Fibroblast of lung (primary cell): ENCODE measurements around the gene CARD16.

ENCODE experiments used
- CTCF ChIP-seq, 2 donors: IDR thresholded peaks in 1 of 2; conservative IDR thresholded peaks in 1 of 2; 1 replicate in 1 of 2; 2 replicates in 1 of 2; pipeline ENCODE4 v1.5.1; 2011 to 2012; ENCODE audit warnings: low read length in 2 of 2, control low read depth in 1 of 2, inconsistent platforms in 1 of 2, low read depth in 1 of 2, mild to moderate bottlenecking in 1 of 2
- EZH2 ChIP-seq: IDR thresholded peaks from 2 replicates; pipeline ENCODE4 v1.5.1; 2012; ENCODE audit warnings: low read length, control low read depth, mild to moderate bottlenecking; ENCODE audit errors: missing control alignments

GRCh38 chr11:105027678-105028077 is 17.5 kb downstream of the CARD16 start:
- no peak for TF ChIP-seq CTCF (conservative IDR thresholded peaks at IDR 0.05 in 1 of 2, IDR thresholded peaks at IDR 0.05 in 1 of 2; ENCODE audit: low read depth in 1 of 2, low read length in 2 of 2)
- TF ChIP-seq EZH2: no peak
